K562 (cell line): ENCODE data around the gene TMEM247. TPM values are rescaled to one million over a fixed set of nuclear protein-coding genes. Genes with fewer than 3 reads are reported as not detected.

Source experiments
- ATAC-seq: fragments of 200-7000 bp; cut with Tn5 transposase; 3 replicates; pipeline ENCODE4 v1.9.1; 2020; ENCODE audit warnings: moderate library complexity
- BruUV-seq: library from RNA; stranded (reverse); fragments of 400-500 nt; replicated peaks from 2 replicates; lab custom pipeline; 2021; lab: Mats Ljungman, UMichigan
- CTCF ChIA-PET: fragments of 300-600 bp; formaldehyde crosslinking; extraction: SDS; loops from one replicate; lab custom pipeline; 2021; ENCODE audit warnings: low intra/inter-chr PET ratio; lab: Yijun Ruan, JAX
- POLR2A ChIA-PET: fragments of 300-600, 350-650 bp; sonication (Branson Sonifier 250); formaldehyde crosslinking; extraction: SDS; loops from one replicate; lab custom pipeline; 2021; ENCODE audit warnings: antibody characterized with exemption, inconsistent platforms; lab: Yijun Ruan, JAX
- DNase-seq, 4 experiments: peaks; one replicate each; pipeline versions ENCODE4 v3.0.0 to v3.0.0-alpha.2; 2011 to 2018; ENCODE audit warnings: low spot score in 3 of 4, mixed read lengths in 3 of 4; ENCODE audit errors: extremely low read depth in 1 of 4
- FAIRE-seq: peaks from 2 replicates; lab custom pipeline; 2011; peaks lifted over from hg19 to GRCh38; lab: Jason Lieb, UNC
- H2AFZ ChIP-seq: 2 replicates; pipeline ENCODE4 v1.6.0; 2011; ENCODE audit warnings: low read depth, low read length, control low read depth, inconsistent platforms
- H3K27ac ChIP-seq: fragments of 200-600 bp; 3 replicates; pipeline ENCODE4 v1.8.0; 2011; ENCODE audit warnings: low read depth, mild to moderate bottlenecking, control low read depth, inconsistent platforms, low read length, moderate library complexity, mixed read lengths; ENCODE audit errors: extremely low read depth
- H3K27me3 ChIP-seq, 2 experiments: fragments of 300-600 bp in 1 of 2; 2 replicates in 1 of 2; 3 replicates in 1 of 2; pipeline versions ENCODE4 v1.6.0 to v1.8.0; 2011; ENCODE audit warnings: inconsistent platforms in 2 of 2, low read length in 2 of 2, mild to moderate bottlenecking in 1 of 2, mixed read lengths in 1 of 2, moderate library complexity in 1 of 2; ENCODE audit not compliant: control insufficient read depth in 2 of 2, insufficient read depth in 2 of 2
- H3K36me3 ChIP-seq: fragments of 300-600 bp; 3 replicates; pipeline ENCODE4 v1.8.0; 2011; ENCODE audit warnings: mild to moderate bottlenecking, low read length, inconsistent platforms; ENCODE audit not compliant: control insufficient read depth, insufficient read depth
- H3K4me1 ChIP-seq, 2 experiments: fragments of 200-600 bp in 1 of 2; replicated peaks in 1 of 2; 2 replicates in 1 of 2; 3 replicates in 1 of 2; pipeline versions ENCODE4 v1.5.1 to v1.8.0; 2011; ENCODE audit warnings: inconsistent platforms in 2 of 2, low read length in 2 of 2, mild to moderate bottlenecking in 1 of 2, mixed read lengths in 1 of 2, moderate library complexity in 1 of 2; ENCODE audit not compliant: control insufficient read depth in 2 of 2, insufficient read depth in 2 of 2
- H3K4me2 ChIP-seq: 2 replicates; pipeline ENCODE4 v1.6.1; 2011; ENCODE audit warnings: low read length, control low read depth, inconsistent platforms, mixed read lengths; ENCODE audit not compliant: insufficient read depth
- H3K4me3 ChIP-seq: fragments of 200-600 bp; sonication (generic), shearing (Covaris generic); 2 replicates; pipeline ENCODE4 v1.5.1; 2016; ENCODE audit warnings: control low read depth, inconsistent platforms
- H3K79me2 ChIP-seq: fragments of 200-600 bp; 3 replicates; pipeline ENCODE4 v1.8.0; 2011; ENCODE audit warnings: low read length, inconsistent platforms; ENCODE audit not compliant: control insufficient read depth, insufficient read depth
- H3K9ac ChIP-seq, 2 experiments: 2 replicates each; pipeline versions ENCODE4 v1.6.0 to v1.6.1; 2011; ENCODE audit warnings: low read depth in 2 of 2, low read length in 2 of 2, control low read depth in 1 of 2, inconsistent platforms in 1 of 2, mild to moderate bottlenecking in 1 of 2, mixed read lengths in 1 of 2; ENCODE audit not compliant: insufficient read depth in 1 of 2
- H3K9me1 ChIP-seq: one replicate; pipeline ENCODE4 v1.6.0; 2011; ENCODE audit warnings: inconsistent platforms, mild to moderate bottlenecking, low read length, moderate library complexity; ENCODE audit not compliant: control insufficient read depth, insufficient read depth
- H3K9me3 ChIP-seq: replicated peaks from 2 replicates; pipeline ENCODE4 v1.5.1; 2011; ENCODE audit warnings: low read depth, low read length, inconsistent platforms; ENCODE audit not compliant: control insufficient read depth, insufficient read depth
- H4K20me1 ChIP-seq: replicated peaks from 2 replicates; pipeline ENCODE4 v1.6.1; 2011; ENCODE audit warnings: low read length, inconsistent platforms, mixed read lengths; ENCODE audit not compliant: control insufficient read depth, insufficient read depth
- ARID4B ChIP-seq: sonication (generic); formaldehyde crosslinking; IDR thresholded peaks from 2 replicates; pipeline ENCODE4 v1.8.0; 2022; ENCODE audit warnings: mild to moderate bottlenecking, missing genetic modification reagents
- BRD4 ChIP-seq: fragments of 200-600 bp; sonication (generic); IDR thresholded peaks from 2 replicates; pipeline ENCODE4 v1.6.1; 2017; ENCODE audit warnings: inconsistent platforms
- CC2D1A ChIP-seq: fragments of 450-650 bp; IDR thresholded peaks from 2 replicates; pipeline ENCODE4 v1.6.1; 2017; ENCODE audit warnings: mild to moderate bottlenecking
- E2F6 ChIP-seq, 2 experiments: IDR thresholded peaks; 2 replicates each; pipeline ENCODE4 v1.6.1; 2011; ENCODE audit warnings: borderline replicate concordance in 1 of 2, control low read depth in 1 of 2, low read depth in 1 of 2, low read length in 1 of 2, mild to moderate bottlenecking in 1 of 2, mixed read lengths in 1 of 2, moderate library complexity in 1 of 2; ENCODE audit not compliant: insufficient read depth in 1 of 2, insufficient read length in 1 of 2, poor library complexity in 1 of 2, severe bottlenecking in 1 of 2; ENCODE audit errors: extremely low read depth in 1 of 2
- FOXK1 ChIP-seq: sonication (generic); formaldehyde crosslinking; IDR thresholded peaks from 2 replicates; pipeline ENCODE4 v1.8.0; 2022; ENCODE audit warnings: missing genetic modification reagents, mild to moderate bottlenecking, borderline replicate concordance
- MTA1 ChIP-seq: fragments of 450-650 bp; IDR thresholded peaks from 2 replicates; pipeline ENCODE4 v1.6.1; 2017; ENCODE audit warnings: borderline replicate concordance
- PML ChIP-seq: IDR thresholded peaks from 2 replicates; pipeline ENCODE4 v1.6.1; 2012; ENCODE audit warnings: low read length, inconsistent platforms
- TEAD1 ChIP-seq, 2 experiments: fragments of 450-650 bp in 1 of 2; sonication (generic) in 1 of 2; formaldehyde crosslinking; IDR thresholded peaks; 2 replicates each; pipeline versions ENCODE4 v1.4.0 to v1.8.0; 2020 to 2022; ENCODE audit warnings: mild to moderate bottlenecking in 2 of 2, missing genetic modification reagents in 1 of 2
- ZNF41 ChIP-seq: fragments of 250-450 bp; sonication (Bioruptor Pico); conservative IDR thresholded peaks from 2 replicates; pipeline ENCODE4 v1.4.0; 2020; ENCODE audit warnings: mild to moderate bottlenecking
- ZNF592 ChIP-seq: fragments of 450-650 bp; IDR thresholded peaks from 2 replicates; pipeline ENCODE4 v1.6.1; 2017; ENCODE audit warnings: antibody characterized with exemption, mild to moderate bottlenecking
- WGBS: fragments of 100-300 bp; shearing (Covaris generic); methylation state at CpG from one replicate; pipeline ENCODE4 v1.1.6; 2016; ENCODE audit warnings: low coverage, mixed read lengths; ENCODE audit not compliant: insufficient coverage; ENCODE audit errors: missing lambda C conversion rate; 5-methylcytosine and 5-hydroxymethylcytosine counted together
- in situ Hi-C: fragments of 300-500 bp; cut with MboI; formaldehyde crosslinking; loops from 4 replicates; pipeline ENCODE4 v1.15.0; 2018; ENCODE audit warnings: inconsistent platforms, mixed read lengths
- intact Hi-C: fragments of 100-400 bp; cut with micrococcal nuclease; formaldehyde crosslinking; loops from 2 replicates; pipeline ENCODE4 v1.14.2; 2022
- polyA plus RNA-seq, 8 experiments: library from polyadenylated mRNA; depleted of rRNA in 4 of 8; stranded (reverse) in 5 of 8; unstranded in 3 of 8; fragments of >200 nt; fragmentation: Nextera tagmentation in 2 of 8; fragmentation: Illumina TruSeq in 1 of 8; extraction: Ambion mirVana in 2 of 8; extraction: Trizol in 1 of 8; gene quantifications; 2 replicates each; pipeline versions ENCODE4 v1.2.1 to v1.2.3, GENCODE V29; 2011 to 2014; ENCODE audit warnings: inconsistent platforms in 1 of 8, missing spikeins in 1 of 8
- total RNA-seq, 7 experiments: library from RNA; depleted of rRNA in 6 of 7; stranded (reverse); fragments of >200 nt in 6 of 7; fragmentation: Illumina TruSeq in 2 of 7; extraction: Trizol in 2 of 7; gene quantifications; 2 replicates each; pipeline versions ENCODE4 v1.2.1 to v1.2.3, GENCODE V29; 2011 to 2021; ENCODE audit warnings: low replicate concordance in 1 of 7

The TMEM247 gene
- total and polyA plus RNA-seq, 9 of the 15 experiments (the other 6 are each of a cell fraction or from before 2014, with no cell fraction given) = 0.24 to 4.7 (median 3.1) TPM

- WGBS = 35% methylated on average over 16 of the region's 16 CpGs
- in situ Hi-C loops = no loop called here
- intact Hi-C loops = loop anchor here (2.0 kb wide), 1 partner anchor 96 kb away; no protein-coding TSS in a partner anchor
- CTCF ChIA-PET = interaction anchor here (0.6 to 2.6 kb wide), 6 partner anchors 128 to 466 kb away, joined by 3 to 48 read pairs (median 10); no protein-coding TSS in a partner anchor
- Histone ChIP-seq H3K9me1 (peaks cover 2% of the 10 kb centered on the region), H3K4me3 (no peak overlapping the region), H3K79me2 (no peaks in the 10 kb centered on the region), H3K4me1 (peaks cover 8 to 10% of the 10 kb centered on the region in 2 experiments; a peak in 4 of 5 replicates), H2AFZ (peak overlapping the region; percentile 18; the same call in 1 of the 2 replicates), H3K36me3 (peaks cover 8% of the 10 kb centered on the region; the same call in 2 of the 3 replicates), H4K20me1 (peaks cover 12% of the 10 kb centered on the region; the same call in 1 of the 2 replicates), H3K9me3 (no peaks in the 10 kb centered on the region), H3K9ac (peak overlapping the region in 1 of 2 experiments; percentile 53; a peak in 2 of 4 replicates), H3K27ac (no peak overlapping the region), H3K4me2 (no peak overlapping the region), H3K27me3 (no peaks in the 10 kb centered on the region)
- BruUV-seq = no TSS peak
- DNase-seq (peak in 1 of 4 experiments; percentile 28), ATAC-seq (peak; percentile 13), FAIRE-seq (no peak)
- POLR2A ChIA-PET = interaction anchor here (0.5 to 1.8 kb wide), 5 partner anchors 10 to 413 kb away, joined by 3 to 4 read pairs (median 3); no protein-coding TSS in a partner anchor
- TF ChIP-seq ZNF41 (CRISPR knock-in tag) = no peak
- no peak for TF ChIP-seq BRD4
- no peak for TF ChIP-seq FOXK1
- TF ChIP-seq ZNF592 = no peak
- no peak for TF ChIP-seq TEAD1 (CRISPR knock-in tag; IDR thresholded peaks at IDR 0.05)
- no peak for TF ChIP-seq MTA1
- no peak for TF ChIP-seq PML
- no peak for TF ChIP-seq ARID4B (CRISPR knock-in tag)
- no peak for TF ChIP-seq E2F6 (IDR thresholded peaks at IDR 0.05; ENCODE audit: borderline replicate concordance in 1 of 2, extremely low read depth in 1 of 2, insufficient read depth in 1 of 2, insufficient read length in 1 of 2, low read depth in 1 of 2, low read length in 1 of 2, poor library complexity in 1 of 2, severe bottlenecking in 1 of 2)
- no peak for TF ChIP-seq CC2D1A
Measured at GRCh38 chr2:46460241-46460921, 19.0 kb upstream of the TMEM247 start.
